Stimulated activated CD8-positive, alpha-beta memory T cell treated with anti-CD3 and anti-CD28 coated beads, Interleukin-2, amount 100 ng/mL, for 1 hour (primary cell): ENCODE data around the gene TPM2.
A peak's percentile ranks its signal among the peaks of the same experiment; 100 is the strongest.
"Not testable (repeated sequence)": the region's sequence is repeated elsewhere in the genome, so short reads cannot be mapped to it uniquely, and the experiment has no call there.

Experiments
- DNase-seq, 2 donors: peaks; one replicate each; pipeline ENCODE4 v3.0.0-alpha.2; 2020; ENCODE audit warnings: low read depth in 2 of 2

Gene TPM2

GRCh38 chr9:35656348-35656747 lies 33.4 kb downstream of the TPM2 start:
- no peak for DNase-seq

DNA sequence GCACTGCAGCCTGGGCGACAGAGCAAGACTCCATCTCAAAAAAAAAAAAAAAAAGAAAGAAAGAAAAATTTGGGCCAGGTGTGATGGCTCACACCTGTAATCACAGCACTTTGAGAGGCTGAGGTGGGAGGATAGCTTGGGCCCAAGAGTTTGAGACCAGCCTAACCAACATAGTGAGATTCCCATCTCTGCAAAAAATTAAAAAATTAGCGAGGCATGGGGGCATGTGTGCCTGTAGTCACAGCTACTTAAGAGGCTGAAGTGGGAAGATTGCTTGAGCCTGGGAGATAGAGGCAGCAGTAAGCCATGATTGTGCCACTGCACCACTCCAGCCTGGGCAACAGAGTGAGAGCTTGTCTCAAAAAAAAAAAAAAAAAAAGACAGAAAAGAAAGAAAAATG lies 36.1 kb downstream of the TPM2 start:
- DNase-seq = no peak

GRCh38 chr9:35652829-35653209 lies 36.9 kb downstream of the TPM2 start:
- DNase-seq = no peak

DNA sequence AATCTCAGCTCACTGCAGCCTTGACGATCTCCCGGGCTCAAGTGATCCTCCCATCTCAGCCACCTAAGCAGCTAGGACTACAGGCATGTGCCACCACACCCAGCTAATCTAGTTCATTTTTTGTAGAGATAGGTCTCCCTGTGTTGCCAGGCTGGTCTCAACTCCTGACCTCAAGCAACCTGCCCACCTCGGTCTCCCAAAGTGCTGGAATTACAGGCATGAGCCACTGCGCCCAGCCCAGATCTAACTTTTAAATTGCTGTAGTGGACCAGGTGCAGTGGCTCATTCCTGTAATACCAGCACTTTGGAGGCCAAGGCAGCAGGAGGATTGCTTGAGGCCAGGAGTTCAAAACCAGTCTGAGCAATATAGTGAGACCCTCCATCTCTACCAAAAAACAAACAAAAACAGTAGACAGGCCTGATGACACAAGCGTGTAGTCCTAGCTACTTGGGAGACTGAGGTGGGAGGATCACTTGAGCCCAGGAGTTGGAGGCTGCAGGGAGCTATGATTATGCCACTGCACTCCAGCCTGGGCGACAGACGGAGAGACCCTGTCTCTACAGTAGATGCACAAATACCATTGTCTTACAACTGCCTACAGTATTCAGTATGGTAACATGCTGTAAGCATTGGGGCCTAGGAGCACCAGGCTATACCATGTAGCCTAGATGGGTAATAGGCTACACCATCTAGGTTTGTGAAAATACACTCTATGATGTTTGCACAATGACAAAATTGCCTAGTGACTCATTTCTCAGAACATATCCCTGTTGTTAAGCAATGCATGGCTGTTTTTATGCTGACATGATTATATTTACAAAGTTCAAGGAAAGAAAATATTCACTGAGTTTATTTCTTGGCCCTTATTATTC lies 37.5 kb downstream of the TPM2 start:
- no peak for DNase-seq

GRCh38 chr9:35650341-35651158 lies 39.2 kb downstream of the TPM2 start, which contains the start of gene SIT1:
TSS of gene SIT1 (minus strand) at chr9:35650931. CDS start at chr9:35650853, 78 bp downstream.
- DNase-seq = no peak

GRCh38 chr9:35649431-35650340 lies 40.0 kb downstream of the TPM2 start:
- no peak for DNase-seq

DNA sequence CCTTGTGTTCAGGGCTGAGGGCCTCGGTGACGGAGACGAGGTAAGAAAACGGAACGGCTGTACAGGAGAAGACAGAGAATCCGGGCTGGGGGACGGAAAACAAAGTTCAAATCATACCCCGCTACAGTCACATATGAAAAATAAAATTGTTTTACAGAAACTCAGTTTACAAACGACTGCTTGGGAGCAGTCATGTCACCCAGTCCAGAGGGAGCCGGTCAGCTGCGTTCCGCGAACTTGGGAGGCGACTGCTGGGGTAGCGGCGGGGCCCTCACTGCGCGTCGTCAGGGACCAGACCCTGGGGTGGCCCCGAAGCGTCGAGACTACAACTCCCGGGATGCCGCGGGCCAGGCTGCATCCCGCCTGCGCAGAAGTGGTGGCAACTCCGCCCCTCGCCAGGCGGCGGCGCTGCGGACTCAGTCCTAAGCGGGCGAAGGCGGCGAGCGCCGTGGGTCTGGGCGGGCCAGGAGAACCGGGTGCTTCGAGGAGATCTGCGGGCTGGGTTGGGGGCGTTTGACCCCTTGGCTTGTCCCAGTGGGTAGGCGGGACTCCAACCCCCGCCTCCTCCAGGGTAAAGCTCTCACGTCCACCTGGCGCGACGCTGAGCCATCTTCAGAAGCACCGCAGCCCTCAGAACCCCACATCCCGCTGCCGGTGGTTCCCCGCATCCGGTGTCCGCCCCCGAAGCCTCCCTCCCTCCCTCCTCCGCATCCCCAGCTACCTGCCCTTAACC lies 43.0 kb downstream of the TPM2 start:
- DNase-seq = peak; percentile 81 to 83

- no peak for DNase-seq
Measured at GRCh38 chr9:35646153-35646532, 43.6 kb downstream of the TPM2 start.

- not testable (repeated sequence) for DNase-seq
Measured at GRCh38 chr9:35645736-35646135, 44.0 kb downstream of the TPM2 start.

- DNase-seq = no peak
Measured at GRCh38 chr9:35643046-35643445, 46.7 kb downstream of the TPM2 start.

- DNase-seq = not testable (repeated sequence)
Measured at GRCh38 chr9:35641478-35641877, 48.2 kb downstream of the TPM2 start.

DNA sequence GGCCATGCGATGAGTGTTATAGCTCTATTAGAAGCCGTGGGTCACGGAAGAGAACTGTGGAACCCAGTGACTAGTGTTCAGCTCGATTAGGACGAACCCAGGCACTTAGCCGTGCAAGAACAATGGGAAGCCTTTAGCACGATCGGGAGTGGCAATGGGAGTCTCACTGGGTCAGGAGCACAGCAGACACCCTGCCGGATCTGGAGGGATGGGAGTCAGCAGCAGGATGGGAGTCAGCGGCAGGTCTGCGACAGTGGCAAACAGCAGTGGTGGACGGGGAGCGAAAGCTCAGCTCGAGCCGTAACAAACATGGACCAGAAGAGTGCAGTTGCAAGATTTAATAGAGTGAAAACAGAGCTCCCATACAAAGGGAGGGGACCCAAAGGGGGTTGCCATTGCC lies 49.3 kb downstream of the TPM2 start:
- DNase-seq = not testable (repeated sequence)

GRCh38 chr9:35639631-35640030 lies 50.1 kb downstream of the TPM2 start:
- no peak for DNase-seq

DNA sequence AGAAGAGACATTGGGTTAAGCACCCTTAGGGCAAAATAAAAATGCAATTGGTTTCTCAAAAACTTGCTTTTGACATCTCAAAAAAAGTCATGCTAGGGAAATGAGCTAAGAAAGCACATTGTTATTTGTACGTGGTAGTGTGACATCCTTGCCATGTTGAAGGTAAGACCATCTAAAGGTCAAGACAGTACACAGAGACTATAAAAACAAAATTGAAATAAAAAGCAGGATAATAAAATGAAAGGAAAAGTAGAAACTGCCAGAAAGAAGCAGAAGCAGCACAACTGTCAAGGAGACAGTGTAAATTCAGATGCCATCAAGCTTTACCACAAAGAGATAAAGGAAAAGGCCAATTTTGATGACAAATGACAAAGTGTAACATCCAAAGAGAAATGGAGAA lies 50.5 kb downstream of the TPM2 start:
- not testable (repeated sequence) for DNase-seq

DNA sequence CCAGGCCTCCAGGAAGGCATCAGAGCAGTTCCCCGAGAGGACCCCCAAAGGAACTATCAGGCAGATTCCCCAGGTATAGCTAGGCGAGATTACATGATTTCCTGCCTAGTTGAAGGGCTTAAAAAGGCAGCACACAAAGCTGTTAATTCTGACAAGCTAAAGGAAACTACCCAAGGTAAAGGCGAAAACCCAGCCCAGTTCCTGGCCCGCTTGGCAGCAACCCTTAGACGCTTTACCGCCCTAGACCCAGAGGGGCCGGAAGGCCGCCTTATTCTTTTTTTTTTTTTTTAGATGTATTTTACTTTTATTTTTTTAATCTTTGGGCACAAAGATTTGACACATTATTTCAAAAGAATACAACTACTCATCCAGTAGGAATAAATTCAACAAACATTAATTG lies 51.0 kb downstream of the TPM2 start:
- not testable (repeated sequence) for DNase-seq

GRCh38 chr9:35637427-35637955 lies 52.2 kb downstream of the TPM2 start:
- DNase-seq = not testable (repeated sequence)

- DNase-seq = not testable (repeated sequence)
Measured at GRCh38 chr9:35636877-35637246, 52.9 kb downstream of the TPM2 start.

GRCh38 chr9:35636135-35636876 lies 53.4 kb downstream of the TPM2 start:
- no peak for DNase-seq

- DNase-seq = no peak
Measured at GRCh38 chr9:35635730-35636129, 54.0 kb downstream of the TPM2 start.
